Esophagus mucosa (tissue), 1 donor: Measurements from ENCODE around the gene KRT17. TPM values are rescaled to one million over a fixed set of nuclear protein-coding genes. Genes with fewer than 3 reads are reported as not detected.
"Not testable (repeated sequence)": the region's sequence is repeated elsewhere in the genome, so short reads cannot be mapped to it uniquely, and the experiment has no call there.

Experiments
- ATAC-seq: fragments of 200-7000 bp; cut with Tn5 transposase; one replicate; pipeline ENCODE4 v1.9.1; 2020
- total RNA-seq: library from RNA; stranded (reverse); gene quantifications from one replicate; pipeline ENCODE4 v1.2.4, GENCODE V29; 2023
- donor health status: DM: yes; HTN: yes; CAD: no.

The KRT17 gene
- total RNA-seq, 1 donor from 2014 or later = 380 TPM

DNA sequence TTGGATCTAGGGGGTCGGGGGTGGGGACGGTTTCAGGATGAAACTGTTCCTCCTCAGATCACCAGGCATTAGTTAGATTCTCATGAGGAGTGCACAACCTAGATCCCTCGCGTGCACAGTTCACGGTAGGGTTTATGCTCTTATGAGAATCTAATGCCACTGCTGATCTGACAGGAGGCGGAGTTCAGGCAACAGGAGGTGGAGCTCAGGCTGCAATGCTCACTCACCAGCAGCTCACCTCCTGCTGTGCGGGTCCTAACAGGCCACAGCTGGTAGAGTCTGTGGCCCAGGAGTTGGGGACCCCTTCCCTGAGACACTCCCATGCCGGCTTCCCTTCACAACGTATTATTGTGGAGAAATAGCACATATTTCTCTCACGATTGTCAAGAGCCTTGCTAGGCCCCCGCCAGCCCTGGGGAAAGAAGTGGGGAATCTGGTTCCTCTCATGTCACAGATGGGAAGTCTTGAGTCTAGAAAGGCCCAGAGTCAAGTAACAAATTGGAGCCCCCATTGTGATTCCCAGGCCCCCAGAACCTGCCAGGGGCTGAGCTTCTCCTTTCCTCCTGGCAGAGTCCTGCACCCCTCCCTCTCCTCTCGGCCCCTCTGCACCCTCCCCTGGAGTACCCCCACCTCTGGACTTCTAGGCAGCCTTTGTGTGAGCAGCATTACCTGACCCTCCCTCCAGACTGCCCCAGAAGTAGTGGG lies 31.6 kb downstream of the KRT17 start:
- no peak for ATAC-seq

DNA sequence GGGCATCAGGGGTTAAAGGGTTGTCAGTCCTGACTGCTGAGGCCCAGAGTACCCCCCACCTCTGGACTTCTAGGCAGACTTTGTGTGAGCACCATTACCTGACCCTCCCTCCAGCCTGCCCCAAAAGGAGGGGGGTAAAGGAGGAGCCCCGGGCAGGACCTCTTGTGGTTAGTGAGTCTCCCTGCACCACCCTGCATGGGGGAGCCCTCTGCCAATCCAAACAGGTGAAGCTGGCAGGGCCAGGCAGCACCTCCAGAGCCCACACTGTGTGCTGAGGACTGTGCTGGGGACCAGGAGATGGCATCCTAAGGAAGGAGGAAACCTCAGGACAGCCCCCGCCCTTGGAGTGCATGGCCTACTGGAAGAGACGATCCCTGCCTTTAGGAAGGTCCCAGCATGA lies 35.1 kb downstream of the KRT17 start:
- peak; percentile 12 for ATAC-seq

DNA sequence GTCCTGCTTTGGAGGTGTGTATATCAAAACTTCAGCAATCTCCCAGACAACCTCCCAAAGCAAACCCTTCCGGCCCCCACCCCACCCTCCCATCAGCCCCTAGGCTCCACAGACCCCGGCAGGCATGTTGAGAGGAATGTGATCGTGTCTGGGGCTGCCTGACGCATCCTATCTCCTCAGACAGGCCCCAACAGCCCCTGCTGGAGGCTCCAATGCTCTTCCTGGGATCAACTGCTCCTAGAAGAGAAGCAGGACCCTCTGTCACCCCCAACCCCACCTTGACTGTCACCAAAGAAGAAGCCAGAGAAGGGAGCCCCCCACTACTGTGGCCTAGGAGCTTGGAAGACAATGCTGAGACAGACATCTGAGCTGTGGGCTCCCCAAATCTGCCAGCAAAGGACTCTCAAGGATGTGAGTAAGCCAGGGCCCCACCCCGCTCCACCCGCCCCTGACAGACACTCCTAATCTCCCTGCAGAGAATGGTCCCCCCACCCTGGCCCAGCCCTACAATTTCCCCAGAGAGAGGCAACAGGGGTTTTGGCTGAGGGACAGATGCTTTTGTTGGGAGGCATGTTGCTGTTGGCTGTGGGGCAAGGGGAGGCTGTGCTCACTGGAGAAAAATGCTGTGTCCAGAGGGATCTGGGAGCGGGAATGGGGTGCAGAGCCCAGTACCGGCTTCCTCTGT lies 36.1 kb downstream of the KRT17 start:
- peak; percentile 59 for ATAC-seq

DNA sequence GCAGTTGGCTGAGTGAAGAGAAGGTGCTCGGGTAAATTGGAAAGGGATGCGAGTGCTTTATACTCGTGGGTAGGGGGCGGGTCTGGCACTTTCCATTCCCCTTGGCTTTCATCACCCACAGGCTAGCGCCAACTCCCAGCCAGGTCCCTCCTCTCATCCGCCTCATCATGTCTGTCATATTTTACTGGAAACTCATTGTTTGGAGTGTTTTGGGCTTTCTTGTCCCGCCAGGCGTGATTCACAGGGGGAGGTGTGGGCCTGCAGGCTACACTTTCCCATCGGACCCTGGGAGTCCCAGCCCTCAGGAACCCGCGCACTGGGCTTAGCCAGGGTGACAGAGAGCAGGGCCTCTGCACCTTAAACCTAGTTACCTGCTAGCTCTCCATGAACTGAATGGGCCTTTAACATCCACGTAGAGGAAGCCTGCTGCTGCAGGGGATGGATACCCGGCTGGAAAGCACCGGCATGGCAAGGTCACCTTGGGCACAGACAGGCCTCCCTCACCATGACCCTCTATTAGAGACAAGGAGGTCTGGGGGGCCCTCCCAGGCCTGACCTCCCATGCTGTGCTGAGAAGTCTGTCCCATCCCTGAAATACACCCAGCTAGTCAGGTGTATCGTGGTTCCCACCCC lies 37.4 kb downstream of the KRT17 start, which contains the start of gene KRT14:
TSS of gene KRT14 (minus strand) at position 33 of the 633 bp plus-strand sequence. CDS start 61 bp downstream, outside the sequence.
- peak; percentile 40 for ATAC-seq

DNA sequence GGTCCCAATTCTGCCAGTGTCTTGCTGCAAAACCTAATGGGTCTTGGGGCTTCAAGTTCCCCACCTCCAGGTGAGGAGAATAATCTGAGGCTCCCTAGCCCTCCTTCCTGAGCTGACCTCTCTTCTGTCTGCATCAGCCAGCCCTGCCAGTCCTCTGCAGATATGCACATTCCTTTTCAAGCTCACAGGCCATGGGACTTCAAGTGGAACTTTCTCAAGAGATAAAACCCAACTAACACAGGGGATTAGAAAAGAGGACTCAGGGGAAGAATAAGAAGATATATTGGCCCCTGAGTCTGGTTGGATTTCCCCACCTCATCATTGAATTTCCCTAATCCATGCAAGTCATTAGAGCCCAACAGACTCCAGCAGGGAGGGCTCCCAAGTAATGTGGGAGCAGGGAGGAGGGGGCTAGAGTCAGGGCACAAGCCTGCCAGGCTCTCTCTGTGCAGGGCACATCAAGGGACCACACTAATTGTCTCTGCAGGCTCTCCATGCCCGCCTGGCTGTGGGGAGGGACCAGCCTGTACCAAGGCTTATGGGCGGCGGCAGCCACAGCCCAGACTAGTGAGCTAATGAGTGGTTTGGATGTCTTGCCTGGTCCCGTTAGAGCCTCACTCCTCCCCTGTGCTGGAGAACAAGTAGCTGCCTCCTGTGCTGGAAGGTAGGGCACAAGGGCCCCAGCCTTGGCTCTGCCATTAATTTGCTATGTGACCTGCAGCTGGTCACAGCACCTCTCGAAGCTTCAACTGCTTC lies 38.9 kb downstream of the KRT17 start:
- ATAC-seq = peak; percentile 31

DNA sequence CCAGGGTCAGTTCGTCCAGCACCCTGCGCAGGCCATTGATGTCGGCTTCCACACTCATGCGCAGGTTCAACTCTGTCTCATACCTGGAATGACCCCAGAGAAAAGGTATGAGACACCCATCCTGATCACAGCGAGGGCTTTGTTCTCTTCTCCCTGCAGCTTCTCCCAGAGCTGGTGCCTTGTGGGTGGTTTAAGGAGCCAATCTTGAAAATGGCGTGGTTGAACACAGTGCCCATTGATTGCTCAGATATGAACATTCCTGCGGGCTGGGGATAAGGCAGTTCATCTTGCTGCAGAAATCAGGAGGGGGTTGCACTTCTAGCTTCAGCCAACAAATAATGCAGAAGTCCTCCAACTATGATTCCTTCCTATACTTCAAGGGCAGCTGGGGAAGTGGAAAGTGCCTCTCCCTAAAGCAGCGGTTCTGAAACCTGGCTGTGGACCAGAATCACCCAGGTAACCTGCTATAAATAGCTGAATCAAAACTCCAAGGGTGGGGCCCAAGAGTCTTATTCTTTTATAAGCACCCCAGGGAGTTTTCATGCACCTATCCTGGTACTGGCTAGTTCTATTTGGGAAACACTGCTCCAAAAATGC lies 39.9 kb downstream of the KRT17 start:
- ATAC-seq = not testable (repeated sequence)

DNA sequence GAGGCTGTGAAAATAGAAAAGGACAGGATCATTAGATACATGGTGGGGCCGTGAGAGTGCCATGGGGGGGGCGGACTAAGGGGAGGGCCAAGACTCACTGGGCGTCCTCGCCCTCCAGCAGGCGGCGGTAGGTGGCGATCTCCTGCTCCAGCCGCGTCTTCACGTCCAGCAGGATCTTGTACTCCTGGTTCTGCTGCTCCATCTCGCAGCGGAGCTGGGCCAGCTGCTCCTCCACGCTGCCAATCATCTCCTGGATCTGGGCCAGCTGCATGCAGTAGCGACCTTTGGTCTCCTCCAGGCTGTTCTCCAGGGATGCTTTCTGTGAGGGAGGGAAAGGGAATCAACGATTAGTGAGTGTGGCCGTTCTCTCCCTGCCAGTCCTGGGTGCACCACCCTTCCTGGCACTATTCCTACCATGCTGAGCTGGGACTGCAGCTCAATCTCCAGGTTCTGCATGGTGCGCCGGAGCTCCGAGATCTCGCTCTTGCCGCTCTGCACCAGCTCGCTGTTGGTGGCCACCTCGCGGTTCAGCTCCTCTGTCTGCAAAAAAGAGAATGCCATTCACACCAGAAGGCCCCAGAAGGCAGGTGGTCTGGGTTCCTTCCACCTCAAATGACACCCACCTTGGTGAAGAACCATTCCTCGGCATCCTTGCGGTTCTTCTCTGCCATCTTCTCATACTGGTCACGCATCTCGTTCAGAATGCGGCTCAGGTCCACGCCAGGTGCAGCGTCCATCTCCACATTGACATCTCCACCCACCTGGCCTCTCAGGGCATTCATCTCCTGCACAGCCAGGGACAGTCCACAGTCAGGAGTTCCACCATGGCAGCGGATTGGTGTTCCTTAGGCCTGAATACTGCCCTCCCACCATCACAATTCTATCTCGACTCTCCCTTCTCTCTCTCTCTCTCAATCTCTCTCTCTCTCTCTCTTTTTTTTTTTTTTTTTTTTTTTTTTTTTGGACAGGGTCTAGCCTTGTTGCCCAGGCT lies 40.9 kb downstream of the KRT17 start:
- no peak for ATAC-seq

DNA sequence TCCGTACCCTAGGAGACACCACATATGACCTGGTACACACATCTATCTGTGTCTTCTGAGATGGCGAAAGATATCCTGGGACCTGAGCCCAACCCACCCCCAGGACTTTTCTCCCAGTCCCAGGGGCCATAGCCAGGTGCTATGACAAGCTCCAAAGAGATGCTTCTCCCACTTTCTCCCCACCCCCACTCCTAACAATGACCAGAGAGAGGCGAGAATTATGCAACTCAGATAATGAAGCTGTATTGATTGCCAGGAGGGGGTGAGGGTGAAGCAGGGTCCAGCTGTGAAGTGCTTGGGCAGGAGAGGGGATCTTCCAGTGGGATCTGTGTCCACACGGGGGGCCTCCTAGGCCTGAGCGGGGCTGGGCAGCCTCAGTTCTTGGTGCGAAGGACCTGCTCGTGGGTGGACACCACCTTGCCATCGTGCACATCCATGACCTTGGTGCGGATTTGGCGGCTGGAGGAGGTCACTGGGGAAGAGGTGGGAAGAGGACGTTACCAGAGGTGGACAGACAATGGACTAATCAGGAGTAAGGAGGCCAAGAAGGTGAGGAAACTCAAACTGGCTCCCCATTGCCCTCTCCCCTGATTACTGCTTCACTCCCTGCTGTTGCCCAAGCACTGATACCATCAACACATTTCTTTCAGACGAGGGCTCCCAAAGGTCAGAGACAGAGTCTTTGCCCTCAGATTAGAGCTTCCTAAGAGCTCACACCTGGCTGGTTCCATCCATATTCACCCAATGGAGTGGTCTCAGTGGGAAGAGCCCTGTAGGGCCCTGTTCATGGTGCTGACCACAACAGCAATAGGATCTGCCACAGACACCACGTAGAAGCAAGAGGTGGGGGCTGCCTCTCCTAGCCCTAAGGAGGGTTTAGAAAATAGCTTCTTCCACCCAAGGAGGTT lies 42.1 kb downstream of the KRT17 start:
- ATAC-seq = not testable (repeated sequence)

DNA sequence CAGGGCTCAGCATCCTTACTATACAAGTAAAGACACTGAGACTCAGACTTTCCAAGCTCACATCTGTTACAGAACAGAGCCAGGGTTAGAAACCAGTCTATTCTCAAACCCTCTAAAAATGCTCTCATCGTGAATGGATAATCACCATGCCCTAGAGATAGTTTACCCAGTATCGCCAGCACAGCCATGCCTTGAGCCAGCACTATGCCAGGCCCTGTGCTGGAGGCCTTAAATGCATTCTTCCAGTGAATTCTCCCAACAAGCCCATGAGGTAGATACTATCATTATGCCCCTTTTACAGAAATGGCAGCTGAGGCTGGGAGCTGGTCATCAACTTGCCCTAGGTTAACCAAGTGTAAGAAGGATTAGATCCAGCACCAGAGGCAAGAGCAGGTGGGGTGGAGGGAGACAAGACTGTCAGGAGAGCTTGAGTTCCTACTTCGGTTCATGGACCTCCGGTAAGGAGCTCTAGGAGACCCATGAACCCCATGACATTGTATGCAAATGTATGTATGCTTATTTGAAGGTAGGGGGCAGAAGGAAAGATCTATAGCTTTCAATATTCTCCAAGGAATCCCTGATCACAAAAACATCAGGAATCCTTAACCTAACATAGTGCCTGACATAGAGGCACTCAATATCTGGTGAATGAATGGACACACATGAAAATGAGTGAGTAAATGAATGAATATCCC lies 42.9 kb downstream of the KRT17 start:
- ATAC-seq = no peak

DNA sequence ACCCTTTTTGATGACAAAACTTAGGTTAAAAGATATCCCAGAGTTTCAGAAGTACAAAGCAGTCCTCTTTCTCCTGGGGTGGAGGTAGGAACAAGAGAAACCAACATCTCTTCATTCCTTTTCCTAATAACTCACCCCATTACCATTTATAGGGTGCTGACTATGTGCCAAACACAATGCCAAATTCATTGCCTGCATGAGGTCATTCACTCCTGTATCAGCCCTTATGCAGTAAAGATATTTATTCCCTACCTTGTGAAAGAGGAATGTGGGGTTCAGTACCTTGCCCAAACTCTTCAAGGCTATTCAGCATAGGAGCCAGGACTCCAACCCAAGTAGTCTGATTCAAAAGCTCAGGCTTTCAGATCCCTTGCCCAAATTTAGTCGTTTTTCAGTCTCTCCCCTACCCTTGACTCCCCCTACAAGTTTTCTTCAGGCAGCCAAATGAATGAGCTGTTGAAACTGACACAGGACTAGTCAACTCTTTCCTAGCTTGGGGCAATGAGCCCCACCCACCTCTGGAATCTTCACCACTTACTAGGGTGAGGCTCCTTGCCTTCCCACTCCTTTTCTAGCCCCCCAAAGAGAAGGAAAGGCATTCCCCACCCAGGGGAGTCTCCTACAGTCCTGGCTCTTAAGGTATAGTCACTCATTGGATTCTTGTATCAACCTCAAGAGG lies 43.5 kb downstream of the KRT17 start:
- ATAC-seq = peak; percentile 8

DNA sequence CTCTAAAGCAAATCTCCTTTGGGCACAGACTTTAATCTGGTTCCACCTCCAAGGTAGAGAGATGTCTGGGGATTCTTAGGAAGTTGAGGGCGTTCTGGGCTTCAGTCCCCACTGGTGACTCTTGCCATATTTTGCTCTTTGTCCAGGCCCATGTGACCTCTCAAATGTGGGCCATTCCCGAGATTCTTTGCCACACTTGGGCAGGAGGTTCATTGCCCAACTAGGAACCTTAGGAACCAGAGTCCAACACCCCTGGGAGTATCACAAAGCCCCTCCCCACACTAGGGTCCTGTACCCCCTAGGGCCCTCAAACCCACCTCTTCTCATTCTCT lies 44.2 kb downstream of the KRT17 start:
- ATAC-seq = peak; percentile 0

DNA sequence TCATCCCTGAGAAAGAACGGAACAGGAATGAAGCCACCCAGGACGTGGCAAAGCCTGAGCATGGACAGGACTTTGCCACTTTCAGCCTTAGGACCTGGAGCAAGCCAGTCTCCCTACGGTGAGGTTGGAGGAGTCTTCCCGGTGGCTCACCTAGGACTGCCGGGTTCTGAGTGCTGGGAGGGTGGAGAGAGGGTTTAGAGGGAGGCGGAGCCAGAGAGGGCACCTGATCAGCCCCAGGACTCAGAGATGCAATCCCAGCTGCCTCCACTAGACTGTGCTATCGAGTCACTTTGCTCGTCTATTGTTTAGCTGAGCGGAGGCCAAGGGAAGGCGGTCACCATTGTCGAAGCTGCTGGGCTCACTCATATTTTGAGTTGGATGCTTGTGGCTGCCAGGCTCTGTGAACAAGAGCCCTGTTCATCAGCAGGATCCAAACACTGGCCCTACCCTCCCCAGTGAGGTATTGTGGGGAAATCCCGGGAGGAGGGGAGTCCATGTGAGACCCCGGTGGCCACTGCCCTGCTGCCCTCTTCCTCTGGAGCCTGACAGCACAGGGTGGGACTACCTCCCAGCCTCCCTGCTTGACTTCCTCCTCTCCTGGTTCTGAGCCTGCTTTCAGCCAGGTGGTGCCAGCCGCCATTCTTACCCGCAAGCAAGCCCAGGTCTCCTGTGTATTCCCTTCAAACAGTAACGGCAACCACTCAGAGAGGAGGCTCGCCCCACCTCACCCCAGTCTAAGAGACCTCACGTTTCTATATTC lies 44.7 kb downstream of the KRT17 start:
- ATAC-seq = peak; percentile 74

DNA sequence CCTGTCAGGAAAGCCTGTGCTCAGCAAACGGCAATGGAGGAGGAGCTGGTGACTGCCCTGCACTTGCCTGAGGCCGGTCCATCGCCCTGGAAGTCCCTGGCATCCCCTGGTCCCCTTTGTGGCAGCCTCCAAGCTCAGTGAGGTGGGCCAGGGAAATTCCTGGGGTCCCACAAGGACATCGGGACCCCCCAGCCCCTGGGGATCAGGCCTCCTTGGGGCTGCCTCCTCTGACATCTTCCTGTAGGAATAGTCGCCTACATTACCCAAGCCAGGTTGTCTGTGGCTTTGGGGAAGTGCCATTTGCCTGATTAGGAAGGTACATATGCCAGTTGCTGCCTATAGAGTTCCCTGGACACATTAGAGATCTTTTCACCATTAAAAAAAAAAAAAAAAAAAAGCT lies 45.4 kb downstream of the KRT17 start:
- ATAC-seq = no peak

DNA sequence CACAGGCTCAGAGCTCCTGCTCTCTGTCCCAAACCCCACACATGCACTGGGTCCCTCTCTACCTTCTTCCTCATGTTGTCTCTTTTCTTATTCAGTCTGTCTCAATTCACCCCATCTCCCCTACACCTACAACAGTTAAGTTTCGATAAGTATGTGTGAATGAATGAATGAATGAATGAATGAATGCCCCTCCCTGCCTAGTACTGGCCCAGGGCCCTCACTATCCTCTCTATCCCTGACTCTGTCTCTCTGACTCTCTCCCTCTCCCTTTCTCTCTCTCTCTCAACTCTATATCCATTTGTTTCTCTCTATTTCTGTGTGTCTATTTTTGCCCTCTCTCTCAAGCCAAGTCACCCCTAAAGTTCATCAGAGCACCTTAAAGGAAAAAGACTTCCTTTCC lies 45.8 kb downstream of the KRT17 start:
- no peak for ATAC-seq

DNA sequence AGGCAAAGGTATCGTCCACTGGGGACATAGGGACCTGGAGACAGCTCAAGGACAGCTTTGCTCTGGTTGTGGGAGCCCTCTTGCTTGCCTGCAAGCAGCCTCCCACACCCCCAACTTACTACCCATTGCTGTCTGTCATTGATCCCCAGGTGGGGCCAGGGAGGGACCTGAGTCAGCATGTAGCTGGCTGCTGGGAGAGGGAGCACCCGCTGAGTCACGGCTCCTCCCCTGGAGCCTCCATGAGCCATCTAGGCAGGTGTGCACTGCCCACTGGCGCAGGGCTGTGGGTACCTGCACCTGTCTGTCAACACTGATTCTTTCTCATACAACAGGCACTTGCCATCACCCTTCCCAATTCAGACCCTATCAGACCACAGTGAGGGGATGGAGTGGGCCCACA lies 47.6 kb downstream of the KRT17 start:
- peak; percentile 81 for ATAC-seq

DNA sequence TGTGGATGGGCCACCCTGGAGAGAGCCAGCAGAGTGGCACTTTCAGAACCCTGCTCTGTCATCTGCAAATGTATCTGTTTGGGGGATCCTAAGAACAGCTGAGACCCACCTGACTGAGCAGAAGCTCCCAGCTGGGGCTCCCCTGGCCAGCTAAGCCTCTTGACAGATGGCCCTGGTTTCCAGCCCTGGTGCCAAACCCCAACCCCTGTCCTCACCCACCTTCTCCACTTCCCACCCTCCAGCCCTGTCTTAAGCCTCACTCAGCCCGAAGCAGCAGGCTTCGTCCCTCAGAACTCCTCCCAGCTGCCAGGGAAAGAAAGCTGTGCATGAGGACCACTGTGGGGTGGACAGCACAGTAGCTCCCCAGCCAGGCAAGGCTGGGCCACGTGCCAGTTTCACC lies 49.0 kb downstream of the KRT17 start:
- no peak for ATAC-seq

DNA sequence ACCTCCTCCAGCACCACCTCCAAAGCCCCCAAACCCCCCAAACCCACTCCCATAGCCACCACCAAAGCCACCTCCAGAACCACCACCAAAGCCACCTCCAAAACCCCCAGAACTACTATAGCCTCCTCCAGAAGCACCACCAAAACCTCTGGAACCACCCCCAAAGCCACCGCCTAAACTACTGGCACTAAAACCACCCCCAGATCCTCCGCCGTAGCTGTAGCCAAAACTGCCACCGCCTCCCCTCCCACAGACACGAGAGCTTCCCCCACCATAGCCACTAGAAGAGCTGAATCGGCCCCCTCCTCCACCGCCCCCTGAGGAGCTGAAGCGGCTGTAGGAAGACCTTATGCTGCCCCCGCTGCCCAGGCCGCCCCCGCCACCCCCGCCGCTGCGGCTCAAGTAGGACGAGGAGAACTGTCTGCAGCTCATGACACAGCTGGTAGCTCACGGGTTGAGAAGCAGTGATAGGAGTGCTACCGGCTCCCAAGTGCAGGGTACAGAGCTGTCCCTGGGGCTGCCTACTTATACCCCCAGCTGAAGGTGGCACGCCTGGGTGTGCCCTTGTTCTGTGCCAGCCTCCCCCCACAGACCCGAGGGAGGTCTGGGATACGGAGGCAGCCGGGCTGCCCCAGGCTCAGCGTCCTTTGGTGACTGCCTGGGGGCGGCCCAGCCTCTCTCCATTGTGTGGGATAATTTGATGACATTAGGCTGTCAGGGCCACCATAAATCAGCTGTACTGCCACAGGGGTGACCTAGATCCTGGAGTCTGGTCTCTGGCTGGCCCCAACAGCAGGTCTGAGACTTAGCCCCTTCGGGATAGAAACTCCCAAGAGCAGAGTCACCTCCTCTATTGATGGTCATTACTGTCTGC lies 52.6 kb downstream of the KRT17 start, which contains the start of gene KRT9:
TSS of gene KRT9 (minus strand) at position 499 of the 874 bp plus-strand sequence. CDS start at position 432, 67 bp downstream.
- no peak for ATAC-seq
